Stimulated activated CD4-positive, alpha-beta T cell treated with anti-CD3 and anti-CD28 coated beads, Interleukin-1b, Interleukin-23, amount 100 ng/mL, for 1 hour (primary cell): ENCODE results near the gene TRIM66.
A peak's percentile ranks its signal among the peaks of the same experiment; 100 is the strongest.

Experiments used
- DNase-seq, 2 donors: peaks; one replicate each; pipeline ENCODE4 v3.0.0-alpha.2; 2020; ENCODE audit warnings: low read depth in 2 of 2

Gene TRIM66, protein sequence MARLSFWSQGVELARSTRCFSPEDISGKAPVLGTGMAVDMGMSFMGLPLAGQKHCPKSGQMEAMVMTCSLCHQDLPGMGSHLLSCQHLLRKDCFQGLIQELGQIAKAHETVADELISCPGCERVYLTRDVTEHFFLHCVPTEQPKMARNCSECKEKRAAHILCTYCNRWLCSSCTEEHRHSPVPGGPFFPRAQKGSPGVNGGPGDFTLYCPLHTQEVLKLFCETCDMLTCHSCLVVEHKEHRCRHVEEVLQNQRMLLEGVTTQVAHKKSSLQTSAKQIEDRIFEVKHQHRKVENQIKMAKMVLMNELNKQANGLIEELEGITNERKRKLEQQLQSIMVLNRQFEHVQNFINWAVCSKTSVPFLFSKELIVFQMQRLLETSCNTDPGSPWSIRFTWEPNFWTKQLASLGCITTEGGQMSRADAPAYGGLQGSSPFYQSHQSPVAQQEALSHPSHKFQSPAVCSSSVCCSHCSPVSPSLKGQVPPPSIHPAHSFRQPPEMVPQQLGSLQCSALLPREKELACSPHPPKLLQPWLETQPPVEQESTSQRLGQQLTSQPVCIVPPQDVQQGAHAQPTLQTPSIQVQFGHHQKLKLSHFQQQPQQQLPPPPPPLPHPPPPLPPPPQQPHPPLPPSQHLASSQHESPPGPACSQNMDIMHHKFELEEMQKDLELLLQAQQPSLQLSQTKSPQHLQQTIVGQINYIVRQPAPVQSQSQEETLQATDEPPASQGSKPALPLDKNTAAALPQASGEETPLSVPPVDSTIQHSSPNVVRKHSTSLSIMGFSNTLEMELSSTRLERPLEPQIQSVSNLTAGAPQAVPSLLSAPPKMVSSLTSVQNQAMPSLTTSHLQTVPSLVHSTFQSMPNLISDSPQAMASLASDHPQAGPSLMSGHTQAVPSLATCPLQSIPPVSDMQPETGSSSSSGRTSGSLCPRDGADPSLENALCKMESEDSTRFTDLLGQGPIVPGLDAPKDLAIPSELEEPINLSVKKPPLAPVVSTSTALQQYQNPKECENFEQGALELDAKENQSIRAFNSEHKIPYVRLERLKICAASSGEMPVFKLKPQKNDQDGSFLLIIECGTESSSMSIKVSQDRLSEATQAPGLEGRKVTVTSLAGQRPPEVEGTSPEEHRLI (N-terminal part only)

DNA sequence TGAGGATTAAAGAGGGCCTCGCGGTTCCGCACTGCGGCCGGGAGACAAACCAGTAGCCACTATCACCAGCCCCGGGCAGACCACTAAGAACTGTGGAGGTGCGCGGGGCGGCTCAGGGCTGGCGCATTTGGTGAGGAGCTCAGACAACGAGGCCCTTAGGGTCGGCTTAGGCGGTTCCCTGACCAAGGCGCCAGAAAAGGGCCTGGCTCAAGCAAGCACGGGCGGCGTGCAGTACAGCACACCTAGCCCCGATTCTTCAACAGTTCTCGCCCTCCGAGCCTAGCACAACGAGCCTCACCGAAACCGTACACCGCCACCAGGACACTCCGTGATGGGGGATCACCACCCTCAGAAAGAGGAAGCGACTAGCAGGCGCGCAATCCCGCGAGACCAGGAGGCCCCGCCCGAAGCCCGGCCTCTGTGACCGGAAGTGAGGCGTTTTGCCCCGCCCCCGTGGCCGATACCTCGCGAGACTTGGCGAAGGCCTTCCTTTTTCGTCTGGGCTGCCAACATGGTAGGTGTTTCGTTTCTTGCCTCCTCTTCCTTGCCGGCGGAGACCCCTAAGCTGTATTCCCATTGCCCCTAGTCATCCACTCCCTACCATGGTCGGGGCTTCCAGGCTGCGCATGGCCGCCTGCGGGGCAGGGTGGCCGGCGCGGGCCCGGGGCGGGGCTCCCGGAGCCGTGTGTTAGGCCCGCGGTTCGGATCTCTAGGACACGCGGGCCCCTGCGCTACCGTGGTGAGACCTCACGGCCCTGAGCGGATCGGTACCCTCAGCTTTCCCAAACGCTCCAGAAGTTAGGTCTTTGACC lies at the start of gene TRIM66, which contains the start of gene RPL27A:
Gene TRIM66, minus strand, starts transcription at position 363 of the 812 bp plus-strand sequence. CDS start 10,391 bp downstream, outside the sequence.
Gene RPL27A, plus strand, starts transcription at position 490 of the 812 bp plus-strand sequence. Its CDS starts 22 bp downstream, at position 512.
- peak; percentile 95 to 100 for DNase-seq

DNA sequence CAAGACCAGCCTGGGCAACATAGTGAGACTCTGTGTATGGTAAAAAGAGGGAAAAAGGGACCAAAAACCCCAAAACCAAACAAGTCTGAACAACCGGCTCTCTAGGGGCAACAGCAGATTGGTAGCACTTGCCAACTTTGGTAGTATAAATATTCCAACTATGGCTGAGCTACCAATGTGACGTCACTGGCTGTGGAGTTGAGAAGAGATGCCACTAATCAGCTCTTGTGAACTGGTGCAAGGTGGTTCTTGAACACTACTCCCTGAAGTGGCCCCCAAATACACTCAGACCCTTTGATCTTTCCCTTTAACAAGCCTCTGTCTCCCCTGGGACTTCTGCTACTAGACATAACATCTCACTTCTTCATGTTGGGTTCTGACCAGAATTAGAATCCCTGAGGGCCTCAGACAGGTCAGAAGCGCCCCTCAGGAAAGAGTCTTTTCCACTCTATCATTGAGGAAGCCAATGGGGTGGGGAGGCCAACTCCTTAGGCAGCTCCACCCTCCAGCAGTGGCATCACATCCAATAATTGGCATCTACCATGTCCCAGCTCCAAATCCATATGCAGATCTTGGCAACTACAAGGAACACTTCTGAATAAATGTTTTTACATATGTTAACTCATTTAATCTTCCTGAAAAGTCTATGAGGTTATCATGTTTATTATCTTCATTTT lies 49.3 kb upstream of the TRIM66 start:
- no peak for DNase-seq

DNA sequence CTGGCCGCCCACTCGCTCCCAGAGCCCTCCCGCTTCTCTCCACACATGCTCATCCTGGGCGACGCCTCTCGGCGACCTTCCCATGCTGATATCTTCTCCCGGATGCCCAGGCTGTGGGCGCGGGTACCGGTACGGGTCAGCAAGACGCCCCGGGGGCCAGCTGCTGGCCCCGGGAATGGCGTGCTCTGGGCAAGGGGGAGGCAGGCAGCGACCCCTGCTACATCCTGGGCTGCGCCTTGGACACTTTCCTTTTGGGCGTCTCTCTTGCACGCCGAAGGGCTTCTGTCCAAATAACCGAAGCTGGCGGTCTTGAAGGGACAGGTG lies 48.2 kb upstream of the TRIM66 start:
- no peak for DNase-seq

DNA sequence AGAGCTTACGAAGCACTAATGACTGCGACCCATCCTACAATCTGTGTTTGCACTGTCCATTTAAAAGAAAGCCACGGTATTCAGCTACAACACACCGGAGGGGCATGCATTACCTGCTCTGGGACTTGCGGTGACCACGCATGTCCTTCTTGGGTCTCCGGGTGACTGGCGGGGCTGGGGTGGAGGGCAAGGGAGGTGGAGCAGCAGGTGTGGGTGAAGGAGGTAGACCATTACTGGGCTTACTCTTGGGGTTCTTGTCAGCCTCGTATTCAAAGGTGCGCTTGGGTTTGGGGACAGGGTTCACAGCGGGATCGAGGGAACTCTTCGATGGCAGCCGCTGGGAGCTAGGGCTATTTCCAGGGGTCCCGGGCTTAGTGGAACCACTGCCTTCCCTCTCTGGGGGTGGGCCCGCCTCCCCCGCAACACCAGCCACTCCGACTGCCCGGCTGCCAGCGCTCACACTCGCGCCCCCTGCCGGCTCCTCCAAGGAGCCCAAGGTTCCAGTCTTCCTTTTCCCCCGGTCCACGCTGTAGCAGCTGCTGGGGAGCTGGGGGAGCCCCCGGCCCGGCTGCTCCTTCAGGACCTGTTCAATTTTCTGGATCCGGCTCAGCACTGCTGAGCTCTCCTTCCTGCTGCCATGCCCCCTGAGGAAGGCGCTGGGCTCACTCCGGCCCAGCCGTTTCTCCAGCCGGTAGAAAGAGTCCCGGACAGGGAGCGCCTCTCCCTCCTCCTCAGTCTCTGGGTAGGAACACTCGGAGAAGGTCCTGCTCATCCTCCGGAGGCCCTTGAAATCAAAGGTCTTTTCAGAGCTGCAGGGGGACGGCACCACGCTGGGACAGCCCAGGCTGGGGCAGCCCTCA lies 47.6 kb upstream of the TRIM66 start:
- no peak for DNase-seq

DNA sequence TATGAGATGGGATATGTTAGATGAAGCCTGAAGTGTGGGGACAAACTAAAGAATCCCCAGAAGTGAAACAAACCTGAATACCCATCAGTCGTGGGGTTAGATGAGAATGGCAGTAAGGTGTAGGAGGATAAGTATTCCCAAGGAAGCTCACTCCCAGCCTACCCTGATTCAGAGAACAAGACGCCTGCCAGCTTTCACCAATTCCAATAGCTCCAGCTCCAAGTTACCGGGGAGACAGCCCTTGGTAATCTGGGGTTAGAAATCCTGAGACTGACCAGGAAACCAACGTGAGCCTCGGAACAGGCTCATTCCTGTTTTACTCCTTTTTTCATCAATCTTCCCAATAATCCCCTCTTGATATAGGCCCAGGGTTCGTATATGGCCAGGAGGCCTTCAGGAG lies 46.6 kb upstream of the TRIM66 start:
- DNase-seq, result no peak

DNA sequence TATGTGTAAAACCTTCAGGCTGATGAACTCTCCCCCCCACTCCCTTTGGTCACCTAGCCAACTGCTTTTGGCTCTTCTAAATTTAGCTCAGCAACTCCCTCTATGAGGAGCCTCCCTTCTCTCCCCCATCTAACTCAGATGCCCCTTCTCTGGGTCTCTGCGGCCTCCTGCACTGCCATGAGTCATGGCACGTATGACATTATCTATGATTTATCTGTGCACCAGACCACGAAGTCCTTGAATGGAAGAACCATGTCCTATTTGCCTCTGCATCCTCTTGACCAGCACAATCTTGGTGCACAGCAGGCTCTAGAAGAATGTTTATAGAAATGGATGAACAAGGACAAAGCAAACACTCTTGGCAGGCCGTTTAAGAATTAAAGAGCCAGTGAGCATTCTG lies 46.1 kb upstream of the TRIM66 start:
- no peak for DNase-seq

DNA sequence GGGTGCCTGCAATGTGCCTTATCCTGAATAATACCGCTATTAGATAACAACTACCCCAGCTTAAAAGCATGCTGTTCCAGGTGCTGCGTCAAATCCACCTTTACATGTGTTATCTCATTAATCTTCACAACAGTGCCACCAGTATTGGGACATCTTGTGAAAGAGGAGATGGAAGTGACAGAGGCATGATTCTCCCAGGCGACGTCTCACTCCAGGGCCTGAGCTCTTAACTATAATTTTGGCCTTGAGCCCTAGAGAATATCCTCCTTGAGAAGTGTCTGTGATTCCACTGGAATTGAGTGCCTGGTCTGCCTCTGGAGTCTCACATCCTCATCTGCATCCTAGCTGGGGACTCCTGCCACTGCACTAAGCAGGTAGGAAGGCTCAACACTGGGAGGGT lies 43.9 kb upstream of the TRIM66 start:
- no peak for DNase-seq

DNA sequence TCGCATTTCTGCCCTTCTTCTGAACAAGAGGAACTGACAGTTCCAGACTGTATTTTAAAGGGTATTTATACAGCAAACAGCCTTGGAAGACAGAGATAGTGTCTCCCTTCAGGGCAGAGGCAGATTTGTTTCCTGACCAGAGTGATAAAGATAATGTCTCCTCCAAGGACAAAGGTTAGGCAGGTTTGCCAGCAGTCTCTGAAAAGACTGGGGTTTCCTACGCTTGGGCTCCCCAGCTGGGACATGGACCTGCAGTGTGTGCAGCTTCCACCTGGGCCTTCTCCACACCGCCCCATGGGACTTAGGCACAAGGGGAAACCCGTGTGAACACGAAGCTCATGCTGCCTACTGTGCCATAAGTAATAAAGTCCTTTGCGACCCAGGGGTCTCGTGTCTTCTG lies 42.2 kb upstream of the TRIM66 start:
- no peak for DNase-seq

DNA sequence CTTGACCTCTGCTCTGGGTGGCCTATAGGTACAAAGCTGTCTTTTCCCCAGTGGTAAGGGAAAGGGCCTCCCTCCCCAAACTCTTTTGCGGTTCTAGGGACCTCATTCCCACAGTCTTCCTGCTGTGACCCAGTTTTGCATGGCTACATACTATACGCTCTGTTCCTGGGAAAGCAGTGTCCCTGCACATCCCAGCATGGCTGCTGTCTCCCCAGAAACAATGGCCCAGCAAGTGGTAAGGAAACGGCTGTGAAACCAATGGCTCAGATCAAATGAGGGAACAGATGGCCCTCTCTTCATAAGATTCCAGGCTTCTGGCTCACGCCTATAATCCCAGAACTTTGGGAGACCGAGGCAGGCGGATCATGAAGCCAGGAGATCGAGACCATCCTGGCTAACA lies 41.2 kb upstream of the TRIM66 start:
- no peak for DNase-seq

DNA sequence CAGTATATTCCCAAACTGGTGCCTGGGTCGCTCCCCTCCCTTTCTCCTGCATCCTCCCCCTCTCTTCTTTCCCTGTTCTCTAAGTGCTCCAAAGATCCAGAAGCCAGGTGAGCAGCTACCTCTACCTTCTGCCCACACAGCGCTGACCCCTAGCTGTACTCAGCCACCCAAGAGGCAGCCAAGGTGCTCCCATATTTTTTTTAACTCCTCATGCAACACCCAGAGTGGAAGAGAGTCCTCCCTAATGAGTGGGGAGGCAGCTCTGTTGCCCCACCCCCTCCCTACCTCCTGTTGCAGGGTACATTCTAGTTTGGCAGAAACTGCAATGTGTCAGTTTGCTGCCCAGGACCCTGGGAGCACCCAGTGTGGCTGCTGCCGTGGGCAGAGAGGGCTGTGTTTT lies 40.3 kb upstream of the TRIM66 start:
- no peak for DNase-seq

DNA sequence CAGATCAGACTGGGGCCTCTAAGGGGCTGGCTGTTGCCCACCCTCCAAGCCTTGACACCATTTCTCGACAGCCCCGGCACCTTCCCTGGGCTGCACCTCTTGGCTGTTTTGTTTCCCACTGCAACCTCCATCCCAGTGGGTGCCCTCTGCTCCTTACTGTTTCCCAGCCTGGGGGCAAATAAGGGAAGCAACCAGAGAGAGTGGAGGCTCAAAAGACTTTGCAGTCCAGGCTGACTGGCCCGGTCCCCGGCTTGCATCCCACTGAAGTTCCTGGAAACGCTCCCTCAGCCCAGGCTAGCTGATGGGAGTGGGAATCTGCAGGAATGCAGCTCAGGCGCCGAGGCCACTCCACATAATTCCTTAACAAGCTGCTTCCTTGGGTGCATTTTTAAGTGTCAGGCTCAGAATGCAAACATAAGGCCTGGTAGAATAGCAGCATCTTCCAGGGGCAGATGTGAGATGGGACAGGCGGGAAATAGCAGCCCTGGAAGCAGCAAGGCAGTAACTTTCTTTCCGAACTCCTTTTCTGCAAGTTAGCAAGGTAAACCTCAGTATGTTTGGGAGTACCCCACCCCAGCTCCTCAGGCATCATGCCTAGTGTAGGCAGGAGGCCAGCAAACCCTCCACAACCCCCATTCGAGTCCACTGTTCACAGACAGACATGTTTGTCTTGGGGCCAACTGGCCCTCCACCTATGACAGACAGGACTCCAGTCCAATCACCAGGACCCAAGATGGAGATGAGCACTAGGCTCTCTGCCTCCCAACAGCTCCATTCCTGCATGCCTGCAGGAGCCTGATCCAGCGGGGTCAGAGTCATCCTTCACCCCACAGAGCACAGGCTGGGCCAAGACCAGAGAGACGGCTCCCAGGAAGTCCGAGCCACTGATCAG lies 39.4 kb upstream of the TRIM66 start:
- DNase-seq, result no peak

DNA sequence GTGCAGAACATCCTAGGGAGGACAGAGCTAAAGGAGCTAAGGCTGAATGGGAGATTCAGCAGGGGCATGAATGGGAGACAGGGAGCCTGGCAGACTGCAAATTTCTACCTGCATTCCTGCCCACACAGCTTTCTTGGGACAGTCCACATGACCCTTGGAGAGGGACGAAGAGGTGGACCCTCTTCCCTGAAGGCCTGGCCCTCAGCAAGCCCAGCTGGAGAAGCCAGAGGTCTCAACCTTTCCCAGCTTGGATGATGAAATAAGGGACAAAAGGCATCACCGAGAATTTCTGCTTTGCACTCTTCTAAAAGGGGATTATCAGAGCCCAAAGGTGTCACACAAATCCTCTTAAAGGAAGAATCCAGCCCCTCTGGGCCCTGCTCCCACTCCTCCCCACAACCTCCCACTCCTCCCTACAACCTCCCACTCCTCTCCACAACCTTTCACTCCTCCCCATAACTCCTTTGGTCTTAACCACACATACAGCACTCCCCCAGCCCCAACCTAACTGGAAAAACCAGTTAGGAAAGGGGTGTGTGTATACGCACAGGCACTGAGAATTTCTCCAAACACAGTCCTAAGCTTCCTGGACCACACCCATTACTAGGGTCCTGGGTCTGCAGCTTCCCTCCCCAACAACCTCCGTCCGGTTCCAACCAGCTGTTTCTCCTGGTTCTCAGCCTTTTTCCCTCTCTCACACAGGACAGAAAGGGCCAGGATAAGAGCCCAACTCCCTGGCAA lies 38.6 kb upstream of the TRIM66 start:
- DNase-seq, result no peak

DNA sequence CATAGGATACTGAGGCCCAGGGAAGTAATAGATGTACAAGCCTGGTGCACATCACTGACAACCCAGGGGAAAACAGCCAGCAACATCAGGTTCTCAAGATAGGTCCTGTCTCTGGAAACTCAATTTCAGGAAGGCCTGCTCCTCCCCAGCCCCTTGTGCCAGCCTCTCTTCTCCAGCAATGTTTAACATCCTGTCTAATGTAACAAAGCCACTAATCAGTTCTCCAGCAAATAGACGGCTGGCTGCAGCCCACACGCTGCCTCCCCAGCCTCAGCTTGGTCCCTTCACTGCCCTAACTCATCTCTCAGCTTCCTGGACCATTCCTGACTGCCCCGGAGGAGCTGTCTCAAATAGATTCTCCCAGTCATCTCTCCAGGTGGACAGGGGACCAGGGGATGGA lies 37.9 kb upstream of the TRIM66 start:
- no peak for DNase-seq

DNA sequence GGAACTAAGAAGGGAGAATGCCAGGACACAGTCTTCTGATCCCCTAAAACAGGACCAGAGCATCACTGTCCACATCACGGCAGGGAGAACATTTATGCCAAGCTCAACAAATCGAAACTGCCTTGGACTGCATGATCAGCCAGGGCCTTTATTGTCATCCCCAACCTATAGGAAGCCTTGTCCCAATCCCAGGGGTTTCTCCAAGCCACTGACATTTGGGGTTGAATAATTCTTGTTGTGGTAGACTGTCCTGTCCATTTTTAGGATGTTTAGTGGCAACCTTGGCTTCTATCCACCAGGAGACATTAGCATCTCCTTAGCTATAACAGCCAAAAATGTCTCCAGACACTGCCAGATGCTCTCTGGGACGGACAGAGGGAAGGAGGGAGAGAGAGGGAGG lies 37.3 kb upstream of the TRIM66 start:
- DNase-seq, result no peak

DNA sequence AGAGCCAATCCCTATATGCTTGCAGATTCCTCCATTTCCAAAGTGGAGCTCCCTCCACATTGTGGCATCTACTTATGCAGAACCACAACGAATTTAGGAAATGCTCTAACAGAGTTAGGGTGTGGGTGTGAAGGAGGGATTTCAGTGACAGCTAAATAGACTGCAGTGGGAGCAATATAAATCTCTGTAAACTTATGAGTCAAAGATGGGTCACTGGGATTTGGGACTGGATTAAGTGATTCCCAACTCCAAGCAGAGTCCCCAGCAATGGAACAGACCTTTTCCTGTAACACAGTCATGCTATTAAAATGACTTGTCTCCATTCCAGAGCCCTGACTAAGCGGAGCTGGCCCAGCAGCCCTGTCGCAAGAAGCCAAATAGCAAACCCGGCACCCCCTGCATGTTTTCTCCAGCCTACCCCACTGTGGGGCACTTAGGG lies 36.8 kb upstream of the TRIM66 start:
- DNase-seq, result no peak

DNA sequence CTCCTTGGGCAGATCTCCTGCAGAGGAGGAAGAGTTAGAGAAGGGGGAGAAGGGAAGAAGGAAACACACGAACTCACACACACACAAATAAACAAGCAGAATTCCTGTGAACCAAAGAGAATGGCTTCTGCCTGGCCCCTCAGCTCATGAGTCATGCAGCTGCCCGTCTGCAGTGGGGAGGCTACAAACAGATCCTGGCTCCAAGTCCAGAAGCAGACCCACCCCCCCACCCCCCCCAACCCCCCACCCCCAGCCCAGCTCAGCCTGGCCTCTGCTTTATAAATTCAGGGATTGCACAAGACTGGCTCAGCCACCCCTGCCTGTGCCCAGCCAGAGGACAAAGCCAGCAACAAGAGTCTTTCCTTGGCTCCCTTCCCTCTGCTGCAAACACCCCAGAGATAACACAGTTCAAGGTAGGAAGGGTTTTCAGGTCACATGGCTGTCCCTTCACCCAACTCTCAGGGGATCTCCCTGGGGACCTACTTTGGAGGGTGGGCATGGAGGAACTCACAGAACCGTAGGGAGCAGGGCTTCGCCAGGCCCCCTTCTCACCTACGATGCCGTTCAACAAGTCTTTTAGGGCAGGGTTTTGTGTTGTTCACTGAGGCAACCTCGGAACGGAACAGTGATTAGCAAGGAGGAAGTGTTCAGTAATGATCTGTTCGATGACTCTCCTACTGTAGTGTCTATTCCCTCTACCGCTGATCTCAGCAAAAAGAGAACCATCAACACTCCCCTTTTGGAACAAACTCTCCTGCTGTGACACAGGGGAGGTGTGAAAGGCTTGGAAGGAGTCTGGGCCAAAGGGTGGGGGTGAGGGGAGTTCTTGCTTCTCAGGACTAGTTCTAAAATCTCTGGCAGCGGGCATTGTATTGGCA lies 35.6 kb upstream of the TRIM66 start:
- DNase-seq, result no peak

DNA sequence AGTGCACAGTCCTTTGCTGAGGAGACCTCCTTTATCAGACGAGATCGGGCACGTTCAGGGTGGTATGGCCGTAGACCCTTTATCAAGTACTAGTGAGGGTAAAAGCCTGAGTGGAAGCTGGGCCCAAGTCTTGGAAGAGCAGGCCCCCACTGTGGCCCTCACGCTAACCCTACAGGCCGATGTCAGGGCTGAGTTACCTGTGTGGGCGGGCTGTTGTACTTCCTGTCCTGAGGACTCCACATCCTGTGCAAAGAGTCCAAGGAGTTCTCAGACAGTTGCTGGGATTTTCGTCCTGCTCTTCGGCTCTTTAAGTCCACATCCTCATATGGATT lies 35.0 kb upstream of the TRIM66 start:
- DNase-seq, result no peak
